Measurements from ENCODE around the gene MCF2L2. TPM values are rescaled to one million over a fixed set of nuclear protein-coding genes. Genes with fewer than 3 reads are reported as not detected.

Gene MCF2L2
- polyA plus RNA-seq, 1 experiment, result 0.11 TPM

DNA sequence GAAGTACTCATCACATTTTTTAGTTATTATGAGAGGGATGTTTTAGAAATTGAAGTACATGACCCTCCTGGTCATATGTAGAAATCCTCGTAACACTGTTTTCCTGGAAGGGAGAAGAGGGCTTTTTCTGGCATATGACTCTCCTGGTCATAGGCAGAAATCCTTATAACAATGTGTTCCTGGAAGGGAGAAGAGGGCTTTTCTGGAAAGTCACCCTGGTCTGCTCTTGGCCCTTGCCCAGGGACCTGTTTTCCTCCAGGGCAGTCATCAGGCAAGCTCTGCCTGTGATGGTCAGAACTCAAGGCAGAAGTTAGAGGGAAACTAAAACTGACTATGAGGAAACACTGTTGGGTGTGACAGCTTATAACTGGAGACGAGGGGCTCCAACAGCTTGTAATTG, 293.6 kb downstream of the MCF2L2 start:
- ChIA-PET POLR2A (no interaction called here), CTCF (interaction anchor here (1.1 to 2.6 kb wide), 2 partner anchors 12 to 50 kb away, joined by 3 to 12 read pairs; no protein-coding TSS in a partner anchor)
- no peak for DNase-seq (ENCODE audit: low read depth)
- Histone ChIP-seq H3K27me3 (ENCODE audit: control insufficient read depth, insufficient read depth, low read length) (no peaks in the 10 kb centered on the region; the same call in 1 of the 2 replicates), H3K4me3 (ENCODE audit: low read depth, low read length) (no peak overlapping the region), H3K36me3 (ENCODE audit: control insufficient read depth, insufficient read depth, low read length) (no peaks in the 10 kb centered on the region)
- TF ChIP-seq, protein P1, sequence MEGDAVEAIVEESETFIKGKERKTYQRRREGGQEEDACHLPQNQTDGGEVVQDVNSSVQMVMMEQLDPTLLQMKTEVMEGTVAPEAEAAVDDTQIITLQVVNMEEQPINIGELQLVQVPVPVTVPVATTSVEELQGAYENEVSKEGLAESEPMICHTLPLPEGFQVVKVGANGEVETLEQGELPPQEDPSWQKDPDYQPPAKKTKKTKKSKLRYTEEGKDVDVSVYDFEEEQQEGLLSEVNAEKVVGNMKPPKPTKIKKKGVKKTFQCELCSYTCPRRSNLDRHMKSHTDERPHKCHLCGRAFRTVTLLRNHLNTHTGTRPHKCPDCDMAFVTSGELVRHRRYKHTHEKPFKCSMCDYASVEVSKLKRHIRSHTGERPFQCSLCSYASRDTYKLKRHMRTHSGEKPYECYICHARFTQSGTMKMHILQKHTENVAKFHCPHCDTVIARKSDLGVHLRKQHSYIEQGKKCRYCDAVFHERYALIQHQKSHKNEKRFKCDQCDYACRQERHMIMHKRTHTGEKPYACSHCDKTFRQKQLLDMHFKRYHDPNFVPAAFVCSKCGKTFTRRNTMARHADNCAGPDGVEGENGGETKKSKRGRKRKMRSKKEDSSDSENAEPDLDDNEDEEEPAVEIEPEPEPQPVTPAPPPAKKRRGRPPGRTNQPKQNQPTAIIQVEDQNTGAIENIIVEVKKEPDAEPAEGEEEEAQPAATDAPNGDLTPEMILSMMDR (IDR thresholded peaks at IDR 0.05; ENCODE audit: insufficient read depth, low read depth, low read length), result no peak

DNA sequence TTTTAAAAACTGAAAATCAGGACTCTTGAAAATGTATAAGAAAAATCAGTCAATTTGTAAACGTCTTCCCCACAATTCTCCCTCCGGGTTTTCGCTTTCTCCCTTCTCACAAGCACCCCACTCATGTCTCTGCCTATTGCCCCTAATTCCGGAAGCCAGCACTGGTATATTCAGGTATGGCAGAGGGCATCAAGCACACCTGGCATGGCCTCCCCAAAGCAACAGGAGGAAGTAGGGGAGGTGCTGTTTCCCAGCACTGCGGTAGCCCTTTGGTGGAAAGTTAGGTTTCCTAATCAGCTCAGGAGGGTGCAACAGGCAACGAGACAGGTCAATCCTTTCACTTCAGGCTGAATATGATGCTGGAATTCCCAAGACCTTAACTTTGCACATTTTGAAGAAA, 296.0 kb downstream of the MCF2L2 start:
- CTCF ChIA-PET, result interaction anchor here (1.7 kb wide), 1 partner anchor 250 kb away, joined by 4 read pairs; no protein-coding TSS in a partner anchor
- TF ChIP-seq, protein P1 (IDR thresholded peaks at IDR 0.05; ENCODE audit: insufficient read depth, low read depth, low read length), result no peak

DNA sequence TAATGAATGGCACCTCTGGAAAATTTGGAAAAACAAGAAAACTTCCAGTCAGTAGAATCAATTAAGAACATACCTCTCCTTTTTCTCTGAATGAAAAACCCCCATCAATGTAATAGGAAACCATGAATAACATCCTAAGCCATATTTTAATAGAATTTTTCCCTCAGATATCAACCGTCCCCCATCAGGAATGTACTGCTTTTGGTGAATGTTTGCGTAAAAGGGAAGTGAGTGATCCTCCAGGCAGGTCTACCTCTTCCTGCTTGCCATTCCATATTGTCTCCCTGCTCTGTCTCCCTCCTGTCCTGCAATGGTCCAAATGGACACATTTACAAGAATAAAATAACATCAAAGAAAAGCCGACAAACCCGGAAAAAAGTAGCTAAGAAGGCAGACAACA, 296.7 kb downstream of the MCF2L2 start:
- DNase-seq (ENCODE audit: low read depth), result no peak
- TF ChIP-seq, protein P1 (IDR thresholded peaks at IDR 0.05; ENCODE audit: insufficient read depth, low read depth, low read length), result no peak
- CTCF ChIA-PET, result interaction anchor here (1.7 kb wide), 1 partner anchor 251 kb away, joined by 4 read pairs; no protein-coding TSS in a partner anchor
- POLR2A ChIA-PET, result no interaction called here
- H3K4me3 ChIP-seq (ENCODE audit: low read depth, low read length), result no peak overlapping the region
- no peaks in the 10 kb centered on the region for H3K36me3 ChIP-seq (ENCODE audit: control insufficient read depth, insufficient read depth, low read length)
- no peaks in the 10 kb centered on the region; the same call in 1 of the 2 replicates for H3K27me3 ChIP-seq (ENCODE audit: control insufficient read depth, insufficient read depth, low read length)

More for the DNA sequence above, 296.0 kb downstream of the MCF2L2 start:
- POLR2A ChIA-PET, result no interaction called here
- no peak for DNase-seq (ENCODE audit: low read depth)
- no peaks in the 10 kb centered on the region for H3K36me3 ChIP-seq (ENCODE audit: control insufficient read depth, insufficient read depth, low read length)
- no peaks in the 10 kb centered on the region; the same call in 1 of the 2 replicates for H3K27me3 ChIP-seq (ENCODE audit: control insufficient read depth, insufficient read depth, low read length)
- no peak overlapping the region for H3K4me3 ChIP-seq (ENCODE audit: low read depth, low read length)

DNA sequence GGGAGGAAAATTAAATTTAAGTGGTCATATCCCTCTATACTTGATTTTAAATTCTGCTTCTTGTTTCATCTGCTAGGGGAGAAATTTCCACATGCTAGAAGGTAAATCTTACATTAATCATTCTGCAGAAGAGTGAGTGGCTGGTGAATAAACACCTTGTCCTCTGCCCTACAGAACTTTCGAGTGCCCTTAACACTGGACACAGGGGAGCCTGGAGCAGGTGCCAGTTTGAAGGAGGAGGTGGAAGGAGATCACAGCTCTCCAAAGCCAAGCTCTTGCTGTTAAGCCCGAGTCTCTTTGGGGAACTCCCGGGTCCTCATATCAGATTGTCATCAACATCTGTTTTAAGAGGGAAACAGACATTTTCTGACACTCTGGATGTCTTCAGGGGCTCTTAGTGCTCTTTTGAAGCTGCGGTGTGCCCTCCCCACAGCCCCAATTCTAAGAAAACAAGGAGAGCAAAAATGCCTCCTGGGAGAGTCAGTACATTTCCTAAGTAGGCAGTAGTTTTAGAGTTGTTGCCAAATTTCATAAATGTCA, 297.2 kb downstream of the MCF2L2 start:
- Histone ChIP-seq H3K4me3 (ENCODE audit: low read depth, low read length) (no peak overlapping the region), H3K36me3 (ENCODE audit: control insufficient read depth, insufficient read depth, low read length) (no peaks in the 10 kb centered on the region), H3K27me3 (ENCODE audit: control insufficient read depth, insufficient read depth, low read length) (no peaks in the 10 kb centered on the region; the same call in 1 of the 2 replicates)
- ChIA-PET CTCF (no interaction called here), POLR2A (no interaction called here)
- TF ChIP-seq, protein P1 (IDR thresholded peaks at IDR 0.05; ENCODE audit: insufficient read depth, low read depth, low read length), result no peak
- DNase-seq (ENCODE audit: low read depth), result no peak

DNA sequence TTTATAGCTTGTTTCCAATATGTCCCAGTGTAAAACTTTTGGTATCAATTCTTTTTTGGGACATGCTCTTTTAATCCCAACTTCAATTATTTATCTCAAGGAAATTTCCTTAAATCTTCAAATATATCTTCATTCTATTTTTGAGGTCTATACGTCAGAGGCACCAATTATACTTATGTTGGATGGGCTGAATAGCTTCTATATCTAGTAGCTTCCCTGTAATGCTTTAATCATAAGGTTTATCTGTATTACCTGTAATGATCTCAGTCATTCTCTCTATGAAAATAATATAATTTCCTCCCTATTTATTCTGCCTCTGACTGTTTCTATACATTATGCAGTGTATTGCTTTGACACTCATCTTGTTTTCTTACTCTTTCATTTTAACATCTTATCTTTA, 299.2 kb downstream of the MCF2L2 start:
- no peak for DNase-seq (ENCODE audit: low read depth)
- ChIA-PET CTCF (interaction anchor here (2.3 kb wide), 1 partner anchor 253 kb away, joined by 7 read pairs; no protein-coding TSS in a partner anchor), POLR2A (no interaction called here)
- TF ChIP-seq, protein P1 (IDR thresholded peaks at IDR 0.05; ENCODE audit: insufficient read depth, low read depth, low read length), result no peak
- Histone ChIP-seq H3K4me3 (ENCODE audit: low read depth, low read length) (no peak overlapping the region), H3K27me3 (ENCODE audit: control insufficient read depth, insufficient read depth, low read length) (peaks cover 1% of the 10 kb centered on the region), H3K36me3 (ENCODE audit: control insufficient read depth, insufficient read depth, low read length) (no peaks in the 10 kb centered on the region)

Data from BJ (cell line).